IPS-NIHi11 (cell line): ENCODE measurements around the gene ISLR2.
A peak's percentile ranks its signal among the peaks of the same experiment; 100 is the strongest.
"Not testable (repeated sequence)": the region's sequence is repeated elsewhere in the genome, so short reads cannot be mapped to it uniquely, and the experiment has no call there.

ENCODE experiments used
- DNase-seq: peaks from one replicate; pipeline ENCODE4 v3.0.0; 2012; ENCODE audit warnings: mixed read lengths, low spot score

Gene ISLR2

GRCh38 chr15:74156678-74157411 lies 26.5 kb downstream of the ISLR2 start:
- no peak for DNase-seq

- no peak for DNase-seq
Measured at GRCh38 chr15:74157868-74158827, 27.8 kb downstream of the ISLR2 start.

GRCh38 chr15:74158855-74159650 lies 28.7 kb downstream of the ISLR2 start:
- DNase-seq, result no peak

GRCh38 chr15:74159773-74160172 lies 29.4 kb downstream of the ISLR2 start:
- DNase-seq, result no peak

GRCh38 chr15:74160390-74160789 lies 30.0 kb downstream of the ISLR2 start:
- not testable (repeated sequence) for DNase-seq

- DNase-seq, result not testable (repeated sequence)
Measured at GRCh38 chr15:74162195-74162536, 31.8 kb downstream of the ISLR2 start.

- no peak for DNase-seq
Measured at GRCh38 chr15:74165461-74165860, 35.1 kb downstream of the ISLR2 start.

GRCh38 chr15:74167891-74168331 lies 37.5 kb downstream of the ISLR2 start:
- DNase-seq, result no peak

GRCh38 chr15:74168711-74169126 lies 38.3 kb downstream of the ISLR2 start:
- no peak for DNase-seq

- DNase-seq, result no peak
Measured at GRCh38 chr15:74170071-74170844, 39.9 kb downstream of the ISLR2 start.

- no peak for DNase-seq
Measured at GRCh38 chr15:74170875-74171578, 40.6 kb downstream of the ISLR2 start.

GRCh38 chr15:74171965-74172541 lies 41.7 kb downstream of the ISLR2 start:
- no peak for DNase-seq

- DNase-seq, result peak; percentile 79
Measured at GRCh38 chr15:74172701-74173379, 42.5 kb downstream of the ISLR2 start.

- no peak for DNase-seq
Measured at GRCh38 chr15:74173380-74174218, 43.2 kb downstream of the ISLR2 start, which contains the start of gene ISLR. Gene ISLR (plus strand): TSS chr15:74173710. CDS start chr15:74174859, 1,149 bp downstream.

- DNase-seq, result no peak
Measured at GRCh38 chr15:74174219-74174957, 44.0 kb downstream of the ISLR2 start.

- DNase-seq, result no peak
Measured at GRCh38 chr15:74174958-74175253, 44.5 kb downstream of the ISLR2 start.

- no peak for DNase-seq
Measured at GRCh38 chr15:74175271-74176191, 45.1 kb downstream of the ISLR2 start.
